ENCODE results near the gene PARP3.

Gene PARP3

GRCh38 chr3:51974277-51974962 lies 32.3 kb downstream of the PARP3 start:
- no peak for TF ChIP-seq CTCF (IDR thresholded peaks at IDR 0.05; ENCODE audit: low read depth, low read length, missing control alignments)
- peak overlapping the region; percentile 74 for H3K4me3 ChIP-seq (ENCODE audit: low read depth, low read length)
- DNase-seq (ENCODE audit: low read depth): no peak
- in situ Hi-C loops (cut with HindIII; ENCODE audit: low sequenced_read_pairs): no loop called here

- H3K4me3 ChIP-seq (ENCODE audit: low read depth, low read length): peak within 1 kb of the TSS; percentile 74
- in situ Hi-C loops (cut with HindIII; ENCODE audit: low sequenced_read_pairs): no loop called here
- no peak for TF ChIP-seq CTCF (IDR thresholded peaks at IDR 0.05; ENCODE audit: low read depth, low read length, missing control alignments)
- no peak for DNase-seq (ENCODE audit: low read depth)
Observed at GRCh38 chr3:51974963-51975851, 33.0 kb downstream of the PARP3 start, which contains the start of gene ABHD14A. ABHD14A (plus strand) TSS chr3:51975064; CDS start chr3:51975136, 72 bp downstream.

- peak; percentile 73 for DNase-seq (ENCODE audit: low read depth)
- peak; percentile 23 for TF ChIP-seq CTCF (IDR thresholded peaks at IDR 0.05; ENCODE audit: low read depth, low read length, missing control alignments)
- in situ Hi-C loops (cut with HindIII; ENCODE audit: low sequenced_read_pairs): no loop called here
- peak overlapping the region; percentile 56 for H3K4me3 ChIP-seq (ENCODE audit: low read depth, low read length)
Observed at GRCh38 chr3:51975852-51976549, 33.8 kb downstream of the PARP3 start.

GRCh38 chr3:51977446-51978142 lies 35.4 kb downstream of the PARP3 start:
- in situ Hi-C loops (cut with HindIII; ENCODE audit: low sequenced_read_pairs): no loop called here
- DNase-seq (ENCODE audit: low read depth): no peak
- no peak for TF ChIP-seq CTCF (IDR thresholded peaks at IDR 0.05; ENCODE audit: low read depth, low read length, missing control alignments)
- H3K4me3 ChIP-seq (ENCODE audit: low read depth, low read length): no peak overlapping the region

- in situ Hi-C loops (cut with HindIII; ENCODE audit: low sequenced_read_pairs): no loop called here
- DNase-seq (ENCODE audit: low read depth): no peak
- H3K4me3 ChIP-seq (ENCODE audit: low read depth, low read length): no peak overlapping the region
- TF ChIP-seq CTCF (IDR thresholded peaks at IDR 0.05; ENCODE audit: low read depth, low read length, missing control alignments): no peak
Observed at GRCh38 chr3:51978143-51978502, 36.0 kb downstream of the PARP3 start.

GRCh38 chr3:51980253-51980652 lies 38.1 kb downstream of the PARP3 start:
- no peak for TF ChIP-seq CTCF (IDR thresholded peaks at IDR 0.05; ENCODE audit: low read depth, low read length, missing control alignments)
- no peak for DNase-seq (ENCODE audit: low read depth)
- no peak overlapping the region for H3K4me3 ChIP-seq (ENCODE audit: low read depth, low read length)
- in situ Hi-C loops (cut with HindIII; ENCODE audit: low sequenced_read_pairs): no loop called here

Measured in astrocyte of the cerebellum (primary cell).